ENCODE results near the gene ING2. TPM values are rescaled to one million over a fixed set of nuclear protein-coding genes. Genes with fewer than 3 reads are reported as not detected.

ING2 gene
- total and polyA plus RNA-seq, 2 of the 8 experiments (the other 6 are each of a cell fraction or from before 2014, with no cell fraction given) = 5.1 to 16.1 TPM

- H3K9ac ChIP-seq (replicated peaks in 1 of 4; ENCODE audit: extremely low read depth in 1 of 4, low read depth in 3 of 4, low read length in 3 of 4) = no peak overlapping the region
- H3K4me1 ChIP-seq (replicated peaks in 1 of 4; ENCODE audit: control insufficient read depth in 3 of 4, insufficient read depth in 4 of 4, low read length in 3 of 4) = no peaks in the 10 kb centered on the region
- H3K27ac ChIP-seq (ENCODE audit: low read depth, low read length) = no peak overlapping the region
- H3K9me3 ChIP-seq (ENCODE audit: insufficient read depth in 2 of 2, low read depth in 1 of 2, low read length in 1 of 2) = peaks cover 0 to 4% of the 10 kb centered on the region in 2 experiments; a peak in 1 of 4 replicates
- DNase-seq (ENCODE audit: low read depth in 1 of 2, low spot score in 2 of 2) = no peak
- no peaks in the 10 kb centered on the region for H3K23me2 ChIP-seq (ENCODE audit: low read depth, low read length)
- H4K20me1 ChIP-seq (replicated peaks in 1 of 2; ENCODE audit: control insufficient read depth in 1 of 2, insufficient read depth in 2 of 2, low read length in 2 of 2) = no peaks in the 10 kb centered on the region
- no peak overlapping the region for H3K4ac ChIP-seq (replicated peaks; ENCODE audit: insufficient read length, low read depth, low read length)
- POLR2A ChIA-PET (ENCODE audit: partially characterized antibody) = interaction anchor here (0.7 kb wide), 1 partner anchor 9 kb away, joined by 3 read pairs; no protein-coding TSS in a partner anchor
- H4K91ac ChIP-seq (replicated peaks; ENCODE audit: insufficient read length, low read length) = no peak overlapping the region
- no peak overlapping the region for H2BK120ac ChIP-seq (replicated peaks; ENCODE audit: low read depth, low read length)
- H3K4me2 ChIP-seq (ENCODE audit: insufficient read depth in 1 of 2, low read depth in 2 of 2, low read length in 2 of 2) = no peak overlapping the region
- 100% methylated on average over 7 of the region's 7 CpGs; no CpG with 5 or more reads in 1 of the 2 experiments for WGBS, 2 experiments (ENCODE audit: extremely low coverage in 1 of 2, insufficient coverage in 1 of 2, insufficient read length in 1 of 2, insufficient replicate concordance in 2 of 2, low coverage in 1 of 2, low lambda C conversion rate in 2 of 2, missing lambda C conversion rate in 1 of 2)
- no peak overlapping the region for H3K14ac ChIP-seq (ENCODE audit: insufficient read length)
- H3K79me1 ChIP-seq (ENCODE audit: low read depth, low read length) = no peaks in the 10 kb centered on the region
- no peak overlapping the region for H2BK12ac ChIP-seq (ENCODE audit: low read depth, low read length)
- no peaks in the 10 kb centered on the region for H3K36me3 ChIP-seq (ENCODE audit: control insufficient read depth in 2 of 4, insufficient read depth in 4 of 4, low read length in 3 of 4)
- no peak overlapping the region for H3K4me3 ChIP-seq (ENCODE audit: extremely low read depth in 1 of 4, insufficient read depth in 2 of 4, low read depth in 3 of 4, low read length in 4 of 4)
- no peak overlapping the region for H2AFZ ChIP-seq (ENCODE audit: low read length)
- no peak overlapping the region for H4K8ac ChIP-seq (ENCODE audit: extremely low read depth, insufficient read depth, low read length)
- H2BK15ac ChIP-seq (ENCODE audit: low read length) = no peak overlapping the region
- no peak overlapping the region for H3K56ac ChIP-seq (replicated peaks; ENCODE audit: insufficient read length, low read depth, low read length)
- no peaks in the 10 kb centered on the region for H3K27me3 ChIP-seq (replicated peaks in 1 of 4; ENCODE audit: control insufficient read depth in 3 of 4, extremely low read depth in 1 of 4, insufficient read depth in 3 of 4, low read length in 3 of 4)
- no peak overlapping the region for H3K23ac ChIP-seq (ENCODE audit: insufficient read length)
- CTCF ChIA-PET (ENCODE audit: partially characterized antibody) = interaction anchor here (0.6 to 1.4 kb wide), 3 partner anchors 10 to 616 kb away, joined by 3 to 5 read pairs (median 3); no protein-coding TSS in a partner anchor
- no peak for FAIRE-seq
- H2AK5ac ChIP-seq (ENCODE audit: low read depth, low read length) = no peak overlapping the region
- no peak overlapping the region for H4K5ac ChIP-seq (ENCODE audit: insufficient read length, low read depth, low read length)
- no peak overlapping the region for H2BK5ac ChIP-seq (ENCODE audit: low read depth, low read length)
- no peak overlapping the region for H3K18ac ChIP-seq (ENCODE audit: extremely low read depth, low read length)
- H2BK20ac ChIP-seq (ENCODE audit: low read length) = no peak overlapping the region
- no peaks in the 10 kb centered on the region for H3K79me2 ChIP-seq (ENCODE audit: control insufficient read depth in 1 of 2, insufficient read depth in 2 of 2, low read length in 2 of 2)
- TF ChIP-seq GTF2F1 (IDR thresholded peaks at IDR 0.05; ENCODE audit: borderline replicate concordance, low read depth, low read length) (no peak), CBX8 (IDR thresholded peaks at IDR 0.05; ENCODE audit: borderline replicate concordance, low read depth, low read length) (no peak), SIN3A (conservative IDR thresholded peaks at IDR 0.05 in 1 of 2, IDR thresholded peaks at IDR 0.05 in 1 of 2; ENCODE audit: low read depth in 1 of 2, low read length in 2 of 2) (no peak)
These were observed 20.9 kb upstream of the ING2 start for GRCh38 chr4:183483997-183484396.

Measured in H1 (cell line).